GM12878 (cell line): Measurements from ENCODE around the gene MYCBP2. TPM values are rescaled to one million over a fixed set of nuclear protein-coding genes. Genes with fewer than 3 reads are reported as not detected.
"Not testable (repeated sequence)": the region's sequence is repeated elsewhere in the genome, so short reads cannot be mapped to it uniquely, and the experiment has no call there.

ENCODE experiments used
- ATAC-seq: fragments of 200-7000 bp; cut with Tn5 transposase; 3 replicates; pipeline ENCODE4 v1.9.1; 2020; ENCODE audit warnings: mild to moderate bottlenecking, moderate library complexity
- BruUV-seq: library from RNA; stranded (reverse); fragments of 400-500 nt; replicated peaks from 2 replicates; lab custom pipeline; 2021; lab: Mats Ljungman, UMichigan
- CTCF ChIA-PET: fragments of 300-600 bp; sonication (Branson Sonifier 250); formaldehyde crosslinking; extraction: SDS; loops from one replicate; lab custom pipeline; 2021; ENCODE audit warnings: inconsistent platforms; lab: Yijun Ruan, JAX
- POLR2A ChIA-PET: fragments of 350-600 bp; formaldehyde crosslinking; extraction: SDS; loops from one replicate; lab custom pipeline; 2021; ENCODE audit warnings: inconsistent platforms; lab: Charles Lee
- RAD21 ChIA-PET: fragments of 300-600 bp; sonication (Branson Sonifier 250); formaldehyde crosslinking; loops from one replicate; lab custom pipeline; 2023; ENCODE audit warnings: antibody characterized with exemption; ENCODE audit not compliant: unreplicated experiment; lab: Charles Lee
- SMC1A ChIA-PET: fragments of 300-600 bp; sonication (Branson Sonifier 250); formaldehyde crosslinking; loops from one replicate; lab custom pipeline; 2023; ENCODE audit not compliant: unreplicated experiment, uncharacterized antibody; lab: Charles Lee
- DNase-seq: peaks from one replicate; pipeline ENCODE4 v3.0.0-alpha.2; 2011; ENCODE audit warnings: low read depth, low spot score
- FAIRE-seq: peaks from 3 replicates; lab custom pipeline; 2011; peaks lifted over from hg19 to GRCh38; lab: Jason Lieb, UNC
- H2AFZ ChIP-seq: 2 replicates; pipeline ENCODE4 v1.6.0; 2011; ENCODE audit warnings: low read depth, low read length, control low read depth; ENCODE audit not compliant: control insufficient read depth
- H3K27ac ChIP-seq: 2 replicates; pipeline ENCODE4 v1.5.1; 2011; ENCODE audit warnings: control low read depth; ENCODE audit not compliant: control insufficient read depth, insufficient read depth
- H3K27me3 ChIP-seq, 2 experiments: replicated peaks in 1 of 2; 2 replicates each; pipeline versions ENCODE4 v1.6.0 to v1.6.1; 2011; ENCODE audit warnings: low read length in 1 of 2; ENCODE audit not compliant: control insufficient read depth in 2 of 2, insufficient read depth in 2 of 2
- H3K36me3 ChIP-seq, 2 experiments: 2 replicates each; pipeline ENCODE4 v1.5.1; 2011; ENCODE audit warnings: low read length in 1 of 2; ENCODE audit not compliant: control insufficient read depth in 2 of 2, insufficient read depth in 2 of 2
- H3K4me1 ChIP-seq: 2 replicates; pipeline ENCODE4 v1.6.1; 2011; ENCODE audit warnings: mild to moderate bottlenecking, low read length, moderate library complexity, mixed read lengths; ENCODE audit not compliant: control insufficient read depth, insufficient read depth
- H3K4me2 ChIP-seq: 2 replicates; pipeline ENCODE4 v1.6.0; 2011; ENCODE audit warnings: control low read depth; ENCODE audit not compliant: control insufficient read depth, insufficient read depth
- H3K4me3 ChIP-seq: fragments of 200-600 bp; sonication (generic); 2 replicates; pipeline ENCODE4 v1.5.1; 2016
- H3K79me2 ChIP-seq: 2 replicates; pipeline ENCODE4 v1.6.0; 2011; ENCODE audit warnings: low read length; ENCODE audit not compliant: control insufficient read depth, insufficient read depth
- H3K9ac ChIP-seq: 2 replicates; pipeline ENCODE4 v1.8.0; 2011; ENCODE audit warnings: low read length, control low read depth, mixed read lengths; ENCODE audit not compliant: control insufficient read depth, insufficient read depth
- H3K9me3 ChIP-seq: replicated peaks from 3 replicates; pipeline ENCODE4 v1.5.1; 2011; ENCODE audit warnings: mild to moderate bottlenecking, low read length; ENCODE audit not compliant: control insufficient read depth, insufficient read depth
- H4K20me1 ChIP-seq: 2 replicates; pipeline ENCODE4 v1.6.0; 2011; ENCODE audit not compliant: control insufficient read depth, insufficient read depth
- BACH1 ChIP-seq: fragments of 450-650 bp; IDR thresholded peaks from 2 replicates; pipeline ENCODE4 v1.6.1; 2017; ENCODE audit warnings: mild to moderate bottlenecking, borderline replicate concordance
- BMI1 ChIP-seq: fragments of 450-650 bp; IDR thresholded peaks from 2 replicates; pipeline ENCODE4 v1.6.1; 2016; ENCODE audit warnings: mild to moderate bottlenecking, moderate library complexity, borderline replicate concordance
- CBX3 ChIP-seq: fragments of 200-600 bp; sonication (generic); IDR thresholded peaks from 2 replicates; pipeline ENCODE4 v1.6.1; 2016; ENCODE audit warnings: low read depth, borderline replicate concordance
- FOXM1 ChIP-seq: IDR thresholded peaks from 2 replicates; pipeline ENCODE4 v1.6.1; 2012; ENCODE audit warnings: low read depth, mild to moderate bottlenecking, inconsistent platforms, low read length, moderate library complexity
- LARP7 ChIP-seq: fragments of 450-650 bp; IDR thresholded peaks from 2 replicates; pipeline ENCODE4 v1.6.1; 2017; ENCODE audit warnings: mild to moderate bottlenecking
- NFIC ChIP-seq: IDR thresholded peaks from 2 replicates; pipeline ENCODE4 v1.6.1; 2012; ENCODE audit warnings: low read depth, mild to moderate bottlenecking, inconsistent platforms, low read length, moderate library complexity
- NFXL1 ChIP-seq: fragments of 450-650 bp; IDR thresholded peaks from 2 replicates; pipeline ENCODE4 v1.6.1; 2017; ENCODE audit warnings: antibody characterized with exemption, mild to moderate bottlenecking, borderline replicate concordance
- NR2C2 ChIP-seq: IDR thresholded peaks from 2 replicates; pipeline ENCODE4 v1.6.1; 2011; ENCODE audit warnings: borderline replicate concordance, low read depth; ENCODE audit not compliant: control insufficient read depth, insufficient read length
- PAX8 ChIP-seq: fragments of 450-650 bp; IDR thresholded peaks from 2 replicates; pipeline ENCODE4 v1.6.1; 2017; ENCODE audit warnings: mild to moderate bottlenecking, moderate library complexity
- SPI1 ChIP-seq: IDR thresholded peaks from 2 replicates; pipeline ENCODE4 v1.6.1; 2011; ENCODE audit warnings: low read depth, mild to moderate bottlenecking, low read length, moderate library complexity, borderline replicate concordance; ENCODE audit not compliant: insufficient read depth
- TARDBP ChIP-seq: IDR thresholded peaks from 2 replicates; pipeline ENCODE4 v1.6.1; 2016; ENCODE audit warnings: borderline replicate concordance
- WGBS: methylation state at CpG from one replicate; pipeline ENCODE4 v1.1.6; 2016; ENCODE audit warnings: low lambda C conversion rate; ENCODE audit not compliant: insufficient replicate concordance, insufficient coverage; ENCODE audit errors: missing lambda C conversion rate; 5-methylcytosine and 5-hydroxymethylcytosine counted together
- in situ Hi-C: fragments of 300-500 bp; cut with MboI; formaldehyde crosslinking; loops from 9 replicates; pipeline ENCODE4 v1.14.3; 2018; ENCODE audit warnings: mixed read lengths
- intact Hi-C: fragments of 100-400 bp; cut with micrococcal nuclease; formaldehyde crosslinking; loops from one replicate; pipeline ENCODE4 v1.14.2; 2022; ENCODE audit not compliant: unreplicated experiment
- polyA plus RNA-seq, 11 experiments: library from polyadenylated mRNA; depleted of rRNA in 4 of 11; unstranded in 6 of 11; stranded (reverse) in 5 of 11; fragments of >200 nt; fragmentation: Nextera tagmentation in 4 of 11; fragmentation: Illumina TruSeq in 1 of 11; extraction: Ambion mirVana in 4 of 11; extraction: Trizol in 1 of 11; gene quantifications; 1 replicate in 1 of 11; 2 replicates in 10 of 11; pipeline versions ENCODE4 v1.2.1 to v1.2.3, GENCODE V29; 2011 to 2016; ENCODE audit warnings: inconsistent platforms in 2 of 11, missing spikeins in 2 of 11, low read depth in 1 of 11
- total RNA-seq, 4 experiments: library from RNA; depleted of rRNA in 3 of 4; stranded (reverse); fragments of >200 nt in 3 of 4; fragmentation: Illumina TruSeq in 1 of 4; extraction: Trizol in 1 of 4; gene quantifications; 2 replicates each; pipeline versions ENCODE4 v1.2.1 to v1.2.3, GENCODE V29; 2013 to 2021
- TF ChIP-seq, protein P1 (sequence below): fragments of 150-350 bp; IDR thresholded peaks from 2 replicates; pipeline ENCODE4 v1.6.1; 2016; ENCODE audit warnings: low read depth, low read length
- TF ChIP-seq, protein P2 (sequence below): fragments of 450-650 bp; IDR thresholded peaks from 2 replicates; pipeline ENCODE4 v1.6.1; 2016; ENCODE audit warnings: mild to moderate bottlenecking

The MYCBP2 gene
- total and polyA plus RNA-seq, 10 of the 15 experiments (the other 5 are each of a cell fraction or from before 2014, with no cell fraction given): 51.9 to 152 (median 98.2) TPM

DNA sequence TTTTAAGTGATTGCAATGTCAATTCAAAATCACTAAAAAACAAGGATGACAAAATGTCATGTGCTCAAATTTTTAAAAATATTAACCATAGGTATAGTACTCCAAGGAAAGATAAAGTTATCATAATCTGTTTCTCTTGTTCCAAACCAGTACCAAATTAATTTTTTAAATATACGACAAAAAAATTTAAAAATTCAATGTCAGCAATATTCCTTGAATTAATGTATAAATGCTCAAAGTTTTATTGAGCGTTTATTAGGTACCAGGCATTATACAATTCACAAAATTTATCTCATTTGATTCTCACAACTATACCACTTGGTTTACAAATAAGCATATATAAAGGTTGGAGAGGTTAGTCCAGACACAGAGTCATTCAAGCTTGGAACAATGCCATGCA is 64.7 kb downstream of the MYCBP2 start (continued):
- no peak for TF ChIP-seq LARP7

DNA sequence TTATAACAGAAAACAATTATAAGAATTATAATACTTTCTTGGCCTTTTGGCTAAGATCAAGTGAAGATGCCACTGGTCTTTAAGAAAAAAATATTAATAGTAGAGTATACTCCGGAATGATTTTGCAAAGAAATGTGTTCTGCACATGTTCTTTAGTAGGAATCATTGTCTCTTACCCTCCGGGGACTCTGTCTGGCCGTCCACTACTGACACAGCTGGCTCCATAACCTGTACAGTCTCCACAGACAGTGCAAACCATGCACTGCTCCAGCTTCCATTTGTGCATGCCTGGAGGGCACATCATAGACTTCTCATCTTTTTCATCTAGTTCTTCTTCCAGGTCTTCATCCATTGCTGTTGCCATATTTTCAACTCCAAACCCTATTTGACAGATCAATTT is 75.9 kb downstream of the MYCBP2 start:
- no peak overlapping the region for H3K27ac ChIP-seq
- CTCF ChIA-PET: no interaction called here

DNA sequence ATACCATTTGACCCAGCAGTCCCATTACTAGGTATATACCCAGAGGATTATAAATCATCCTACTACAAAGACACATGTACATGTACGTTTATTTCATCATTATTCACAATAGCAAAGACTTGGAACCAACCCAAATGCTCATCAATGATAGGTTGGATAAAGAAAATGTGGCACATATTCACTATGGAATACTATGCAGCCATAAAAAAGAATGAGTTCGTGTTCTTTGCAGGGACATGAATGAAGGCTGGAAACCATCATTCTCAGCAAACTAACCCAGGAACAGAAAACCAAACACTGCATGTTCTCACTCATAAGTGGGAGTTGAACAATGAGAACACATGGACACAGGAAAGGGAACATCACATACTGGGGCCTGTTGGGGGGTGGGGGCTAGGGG is 81.7 kb downstream of the MYCBP2 start:
- H3K9me3 ChIP-seq, RAD21 ChIA-PET, H3K4me2 ChIP-seq, FAIRE-seq, H3K27me3 ChIP-seq, BruUV-seq, DNase-seq, H4K20me1 ChIP-seq, H3K79me2 ChIP-seq, H3K4me3 ChIP-seq, POLR2A ChIA-PET, intact Hi-C loops, ATAC-seq, in situ Hi-C loops, CTCF ChIA-PET, H2AFZ ChIP-seq, H3K9ac ChIP-seq, H3K4me1 ChIP-seq, H3K27ac ChIP-seq, SMC1A ChIA-PET: not testable (repeated sequence)
- 100% methylated on average over 2 of the region's 2 CpGs for WGBS
- H3K36me3 ChIP-seq: peaks cover 0 to 14% of the 10 kb centered on the region in 2 experiments

More for the DNA sequence above, 75.9 kb downstream of the MYCBP2 start:
- H3K27me3 ChIP-seq: no peaks in the 10 kb centered on the region
- peaks cover 2 to 8% of the 10 kb centered on the region in 2 experiments; a peak in 3 of 4 replicates for H3K36me3 ChIP-seq
- intact Hi-C loops: no loop called here
- H4K20me1 ChIP-seq: no peaks in the 10 kb centered on the region
- ATAC-seq (no peak), FAIRE-seq (no peak), DNase-seq (no peak)
- H3K79me2 ChIP-seq: peaks cover 4% of the 10 kb centered on the region; the same call in 1 of the 2 replicates
- H2AFZ ChIP-seq: no peak overlapping the region
- no peak overlapping the region for H3K4me3 ChIP-seq
- H3K9ac ChIP-seq: no peak overlapping the region
- no peaks in the 10 kb centered on the region for H3K9me3 ChIP-seq
- no TSS peak for BruUV-seq
- SMC1A ChIA-PET: no interaction called here
- H3K4me1 ChIP-seq: no peaks in the 10 kb centered on the region
- RAD21 ChIA-PET: no interaction called here
- no peak for TF ChIP-seq SPI1
- TF ChIP-seq TARDBP: no peak
- TF ChIP-seq PAX8: no peak
- no peak for TF ChIP-seq NFXL1
- TF ChIP-seq, protein P1, sequence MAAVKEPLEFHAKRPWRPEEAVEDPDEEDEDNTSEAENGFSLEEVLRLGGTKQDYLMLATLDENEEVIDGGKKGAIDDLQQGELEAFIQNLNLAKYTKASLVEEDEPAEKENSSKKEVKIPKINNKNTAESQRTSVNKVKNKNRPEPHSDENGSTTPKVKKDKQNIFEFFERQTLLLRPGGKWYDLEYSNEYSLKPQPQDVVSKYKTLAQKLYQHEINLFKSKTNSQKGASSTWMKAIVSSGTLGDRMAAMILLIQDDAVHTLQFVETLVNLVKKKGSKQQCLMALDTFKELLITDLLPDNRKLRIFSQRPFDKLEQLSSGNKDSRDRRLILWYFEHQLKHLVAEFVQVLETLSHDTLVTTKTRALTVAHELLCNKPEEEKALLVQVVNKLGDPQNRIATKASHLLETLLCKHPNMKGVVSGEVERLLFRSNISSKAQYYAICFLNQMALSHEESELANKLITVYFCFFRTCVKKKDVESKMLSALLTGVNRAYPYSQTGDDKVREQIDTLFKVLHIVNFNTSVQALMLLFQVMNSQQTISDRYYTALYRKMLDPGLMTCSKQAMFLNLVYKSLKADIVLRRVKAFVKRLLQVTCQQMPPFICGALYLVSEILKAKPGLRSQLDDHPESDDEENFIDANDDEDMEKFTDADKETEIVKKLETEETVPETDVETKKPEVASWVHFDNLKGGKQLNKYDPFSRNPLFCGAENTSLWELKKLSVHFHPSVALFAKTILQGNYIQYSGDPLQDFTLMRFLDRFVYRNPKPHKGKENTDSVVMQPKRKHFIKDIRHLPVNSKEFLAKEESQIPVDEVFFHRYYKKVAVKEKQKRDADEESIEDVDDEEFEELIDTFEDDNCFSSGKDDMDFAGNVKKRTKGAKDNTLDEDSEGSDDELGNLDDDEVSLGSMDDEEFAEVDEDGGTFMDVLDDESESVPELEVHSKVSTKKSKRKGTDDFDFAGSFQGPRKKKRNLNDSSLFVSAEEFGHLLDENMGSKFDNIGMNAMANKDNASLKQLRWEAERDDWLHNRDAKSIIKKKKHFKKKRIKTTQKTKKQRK: no peak
- no peak for TF ChIP-seq CBX3
- no peak for TF ChIP-seq NR2C2
- TF ChIP-seq BMI1: no peak
- TF ChIP-seq NFIC: no peak
- no peak for TF ChIP-seq BACH1
- no peak for TF ChIP-seq FOXM1
- TF ChIP-seq, protein P2, sequence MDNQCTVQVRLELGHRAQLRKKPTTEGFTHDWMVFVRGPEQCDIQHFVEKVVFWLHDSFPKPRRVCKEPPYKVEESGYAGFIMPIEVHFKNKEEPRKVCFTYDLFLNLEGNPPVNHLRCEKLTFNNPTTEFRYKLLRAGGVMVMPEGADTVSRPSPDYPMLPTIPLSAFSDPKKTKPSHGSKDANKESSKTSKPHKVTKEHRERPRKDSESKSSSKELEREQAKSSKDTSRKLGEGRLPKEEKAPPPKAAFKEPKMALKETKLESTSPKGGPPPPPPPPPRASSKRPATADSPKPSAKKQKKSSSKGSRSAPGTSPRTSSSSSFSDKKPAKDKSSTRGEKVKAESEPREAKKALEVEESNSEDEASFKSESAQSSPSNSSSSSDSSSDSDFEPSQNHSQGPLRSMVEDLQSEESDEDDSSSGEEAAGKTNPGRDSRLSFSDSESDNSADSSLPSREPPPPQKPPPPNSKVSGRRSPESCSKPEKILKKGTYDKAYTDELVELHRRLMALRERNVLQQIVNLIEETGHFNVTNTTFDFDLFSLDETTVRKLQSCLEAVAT: no peak
- no peak overlapping the region for H3K4me2 ChIP-seq
- WGBS: 99% methylated on average over 3 of the region's 3 CpGs
- in situ Hi-C loops: no loop called here
- POLR2A ChIA-PET: no interaction called here
